K562 (cell line): ENCODE data around the gene TBC1D25. TPM values are rescaled to one million over a fixed set of nuclear protein-coding genes. Genes with fewer than 3 reads are reported as not detected.

ENCODE experiments used
- BACH1 ChIP-seq: fragments of 200-800 bp; sonication (Bioruptor generic); IDR thresholded peaks from 2 replicates; pipeline ENCODE4 v1.6.1; 2016; ENCODE audit warnings: missing genetic modification characterization, missing compliant biosample characterization
- CC2D1A ChIP-seq: fragments of 450-650 bp; IDR thresholded peaks from 2 replicates; pipeline ENCODE4 v1.6.1; 2017; ENCODE audit warnings: mild to moderate bottlenecking
- E2F3 ChIP-seq: fragments of 250-450 bp; sonication (Bioruptor Pico); IDR thresholded peaks from 2 replicates; pipeline ENCODE4 v1.4.0; 2020; ENCODE audit warnings: mild to moderate bottlenecking
- ELF1 ChIP-seq: fragments of 200-800 bp; sonication (Bioruptor generic); IDR thresholded peaks from 2 replicates; pipeline ENCODE4 v1.6.1; 2016; ENCODE audit warnings: missing genetic modification characterization, missing compliant biosample characterization
- ELF4 ChIP-seq: fragments of 450-650 bp; formaldehyde crosslinking; IDR thresholded peaks from 2 replicates; pipeline ENCODE4 v1.4.0; 2022; ENCODE audit warnings: missing genetic modification characterization
- ETV6 ChIP-seq, 3 experiments: fragments of 150-350 bp in 1 of 3; sonication (generic) in 1 of 3; formaldehyde crosslinking in 1 of 3; IDR thresholded peaks; 2 replicates each; pipeline versions ENCODE4 v1.6.1 to v1.8.0; 2014 to 2022; ENCODE audit warnings: borderline replicate concordance in 2 of 3, low read depth in 2 of 3, antibody characterized with exemption in 1 of 3, low read length in 1 of 3, mild to moderate bottlenecking in 1 of 3, missing genetic modification reagents in 1 of 3
- GABPA ChIP-seq: fragments of 200-800 bp; sonication (Bioruptor generic); conservative IDR thresholded peaks from 2 replicates; pipeline ENCODE4 v1.6.1; 2016; ENCODE audit warnings: low read depth, missing genetic modification characterization, missing compliant biosample characterization
- HNRNPK ChIP-seq: fragments of 200-400 bp; formaldehyde crosslinking; IDR thresholded peaks from one replicate; pipeline ENCODE4 v1.6.1; 2018; ENCODE audit warnings: mild to moderate bottlenecking, low read depth, low read length; ENCODE audit not compliant: poor library complexity, severe bottlenecking
- KHSRP ChIP-seq: fragments of 450-650 bp; IDR thresholded peaks from 2 replicates; pipeline ENCODE4 v1.6.1; 2017
- KLF10 ChIP-seq: fragments of 250-450 bp; sonication (Bioruptor Pico); IDR thresholded peaks from 2 replicates; pipeline ENCODE4 v1.6.1; 2021; ENCODE audit warnings: matching md5 sums
- TBP ChIP-seq: optimal IDR thresholded peaks from 2 replicates; pipeline ENCODE3; 2011; ENCODE audit warnings: low read depth, low read length, improper control_type of control experiment
- polyA plus RNA-seq, 8 experiments: library from polyadenylated mRNA; depleted of rRNA in 4 of 8; stranded (reverse) in 5 of 8; unstranded in 3 of 8; fragments of >200 nt; fragmentation: Nextera tagmentation in 2 of 8; fragmentation: Illumina TruSeq in 1 of 8; extraction: Ambion mirVana in 2 of 8; extraction: Trizol in 1 of 8; gene quantifications; 2 replicates each; pipeline versions ENCODE4 v1.2.1 to v1.2.3, GENCODE V29; 2011 to 2014; ENCODE audit warnings: inconsistent platforms in 1 of 8, missing spikeins in 1 of 8
- total RNA-seq, 7 experiments: library from RNA; depleted of rRNA in 6 of 7; stranded (reverse); fragments of >200 nt in 6 of 7; fragmentation: Illumina TruSeq in 2 of 7; extraction: Trizol in 2 of 7; gene quantifications; 2 replicates each; pipeline versions ENCODE4 v1.2.1 to v1.2.3, GENCODE V29; 2011 to 2021; ENCODE audit warnings: low replicate concordance in 1 of 7
- TF ChIP-seq, protein P1 (sequence below), 2 experiments: fragments of 150-350 bp in 1 of 2; IDR thresholded peaks; 2 replicates each; pipeline ENCODE4 v1.6.1; 2012 to 2016; ENCODE audit warnings: low read depth in 2 of 2, low read length in 2 of 2, mild to moderate bottlenecking in 1 of 2, moderate library complexity in 1 of 2
- TF ChIP-seq, protein P2 (sequence below): sonication (generic); formaldehyde crosslinking; IDR thresholded peaks from 2 replicates; pipeline ENCODE4 v1.8.0; 2022; ENCODE audit warnings: mild to moderate bottlenecking, missing genetic modification reagents
- TF ChIP-seq, protein P3 (sequence below): fragments of 450-650 bp; IDR thresholded peaks from 2 replicates; pipeline ENCODE4 v1.6.1; 2017; ENCODE audit warnings: mild to moderate bottlenecking, moderate library complexity
- TF ChIP-seq, protein P4 (sequence below): sonication (generic); formaldehyde crosslinking; IDR thresholded peaks from 2 replicates; pipeline ENCODE4 v1.8.0; 2022; ENCODE audit warnings: mild to moderate bottlenecking, missing genetic modification reagents

Gene TBC1D25
- total and polyA plus RNA-seq, 9 of the 15 experiments (the other 6 are each of a cell fraction or from before 2014, with no cell fraction given): 0.62 to 10.6 (median 3.9) TPM

DNA sequence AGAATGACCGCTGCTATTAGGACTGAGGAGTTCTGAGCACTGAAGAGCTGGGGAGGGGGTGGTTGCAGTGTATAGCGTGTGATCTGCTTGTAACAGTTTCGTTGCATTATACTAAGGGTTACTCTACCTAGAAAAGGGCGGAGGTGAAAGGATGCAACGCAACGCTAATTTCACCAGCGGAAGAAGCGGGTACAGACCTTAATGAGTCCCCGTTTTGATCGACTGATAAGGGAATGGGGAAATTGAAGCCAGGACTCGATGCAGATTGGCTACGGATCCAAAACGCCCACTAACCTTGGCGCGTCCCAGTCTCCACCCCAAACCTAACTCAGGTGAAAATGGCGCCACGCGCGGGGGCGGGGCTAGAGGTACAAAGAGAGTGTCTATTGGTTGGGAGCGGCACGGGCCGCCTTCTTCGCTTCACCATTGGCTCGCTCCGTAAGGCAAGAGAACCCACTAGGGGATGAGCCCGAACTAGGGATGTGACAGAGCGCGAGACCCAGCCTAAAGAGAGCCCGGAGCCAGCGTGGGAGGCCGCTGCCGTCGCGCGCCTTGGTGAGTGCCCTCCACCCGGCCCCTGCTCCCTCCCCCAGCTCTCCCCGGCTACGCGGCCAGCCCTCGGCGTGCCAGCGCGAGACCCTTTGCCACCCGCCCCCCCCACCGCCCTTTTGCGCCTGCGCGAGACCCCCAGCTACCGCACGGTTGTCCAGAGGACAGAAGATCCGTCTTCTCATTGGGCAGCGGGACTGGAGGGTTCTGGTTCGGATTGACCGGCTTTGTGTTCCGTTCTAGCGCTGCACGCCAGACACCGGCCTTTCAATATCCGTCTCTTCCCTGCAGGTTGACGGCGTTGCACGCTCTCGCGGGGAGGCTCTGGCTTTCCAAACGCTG lies 17.9 kb upstream of the TBC1D25 start, which contains the start of gene EBP (continued):
- TF ChIP-seq, protein P1, sequence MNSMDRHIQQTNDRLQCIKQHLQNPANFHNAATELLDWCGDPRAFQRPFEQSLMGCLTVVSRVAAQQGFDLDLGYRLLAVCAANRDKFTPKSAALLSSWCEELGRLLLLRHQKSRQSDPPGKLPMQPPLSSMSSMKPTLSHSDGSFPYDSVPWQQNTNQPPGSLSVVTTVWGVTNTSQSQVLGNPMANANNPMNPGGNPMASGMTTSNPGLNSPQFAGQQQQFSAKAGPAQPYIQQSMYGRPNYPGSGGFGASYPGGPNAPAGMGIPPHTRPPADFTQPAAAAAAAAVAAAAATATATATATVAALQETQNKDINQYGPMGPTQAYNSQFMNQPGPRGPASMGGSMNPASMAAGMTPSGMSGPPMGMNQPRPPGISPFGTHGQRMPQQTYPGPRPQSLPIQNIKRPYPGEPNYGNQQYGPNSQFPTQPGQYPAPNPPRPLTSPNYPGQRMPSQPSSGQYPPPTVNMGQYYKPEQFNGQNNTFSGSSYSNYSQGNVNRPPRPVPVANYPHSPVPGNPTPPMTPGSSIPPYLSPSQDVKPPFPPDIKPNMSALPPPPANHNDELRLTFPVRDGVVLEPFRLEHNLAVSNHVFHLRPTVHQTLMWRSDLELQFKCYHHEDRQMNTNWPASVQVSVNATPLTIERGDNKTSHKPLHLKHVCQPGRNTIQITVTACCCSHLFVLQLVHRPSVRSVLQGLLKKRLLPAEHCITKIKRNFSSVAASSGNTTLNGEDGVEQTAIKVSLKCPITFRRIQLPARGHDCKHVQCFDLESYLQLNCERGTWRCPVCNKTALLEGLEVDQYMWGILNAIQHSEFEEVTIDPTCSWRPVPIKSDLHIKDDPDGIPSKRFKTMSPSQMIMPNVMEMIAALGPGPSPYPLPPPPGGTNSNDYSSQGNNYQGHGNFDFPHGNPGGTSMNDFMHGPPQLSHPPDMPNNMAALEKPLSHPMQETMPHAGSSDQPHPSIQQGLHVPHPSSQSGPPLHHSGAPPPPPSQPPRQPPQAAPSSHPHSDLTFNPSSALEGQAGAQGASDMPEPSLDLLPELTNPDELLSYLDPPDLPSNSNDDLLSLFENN (IDR thresholded peaks at IDR 0.05; ENCODE audit: low read depth in 2 of 2, low read length in 2 of 2): no peak
- TF ChIP-seq KLF10 (CRISPR knock-in tag): no peak
- TF ChIP-seq, protein P2, sequence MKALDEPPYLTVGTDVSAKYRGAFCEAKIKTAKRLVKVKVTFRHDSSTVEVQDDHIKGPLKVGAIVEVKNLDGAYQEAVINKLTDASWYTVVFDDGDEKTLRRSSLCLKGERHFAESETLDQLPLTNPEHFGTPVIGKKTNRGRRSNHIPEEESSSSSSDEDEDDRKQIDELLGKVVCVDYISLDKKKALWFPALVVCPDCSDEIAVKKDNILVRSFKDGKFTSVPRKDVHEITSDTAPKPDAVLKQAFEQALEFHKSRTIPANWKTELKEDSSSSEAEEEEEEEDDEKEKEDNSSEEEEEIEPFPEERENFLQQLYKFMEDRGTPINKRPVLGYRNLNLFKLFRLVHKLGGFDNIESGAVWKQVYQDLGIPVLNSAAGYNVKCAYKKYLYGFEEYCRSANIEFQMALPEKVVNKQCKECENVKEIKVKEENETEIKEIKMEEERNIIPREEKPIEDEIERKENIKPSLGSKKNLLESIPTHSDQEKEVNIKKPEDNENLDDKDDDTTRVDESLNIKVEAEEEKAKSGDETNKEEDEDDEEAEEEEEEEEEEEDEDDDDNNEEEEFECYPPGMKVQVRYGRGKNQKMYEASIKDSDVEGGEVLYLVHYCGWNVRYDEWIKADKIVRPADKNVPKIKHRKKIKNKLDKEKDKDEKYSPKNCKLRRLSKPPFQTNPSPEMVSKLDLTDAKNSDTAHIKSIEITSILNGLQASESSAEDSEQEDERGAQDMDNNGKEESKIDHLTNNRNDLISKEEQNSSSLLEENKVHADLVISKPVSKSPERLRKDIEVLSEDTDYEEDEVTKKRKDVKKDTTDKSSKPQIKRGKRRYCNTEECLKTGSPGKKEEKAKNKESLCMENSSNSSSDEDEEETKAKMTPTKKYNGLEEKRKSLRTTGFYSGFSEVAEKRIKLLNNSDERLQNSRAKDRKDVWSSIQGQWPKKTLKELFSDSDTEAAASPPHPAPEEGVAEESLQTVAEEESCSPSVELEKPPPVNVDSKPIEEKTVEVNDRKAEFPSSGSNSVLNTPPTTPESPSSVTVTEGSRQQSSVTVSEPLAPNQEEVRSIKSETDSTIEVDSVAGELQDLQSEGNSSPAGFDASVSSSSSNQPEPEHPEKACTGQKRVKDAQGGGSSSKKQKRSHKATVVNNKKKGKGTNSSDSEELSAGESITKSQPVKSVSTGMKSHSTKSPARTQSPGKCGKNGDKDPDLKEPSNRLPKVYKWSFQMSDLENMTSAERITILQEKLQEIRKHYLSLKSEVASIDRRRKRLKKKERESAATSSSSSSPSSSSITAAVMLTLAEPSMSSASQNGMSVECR (CRISPR knock-in tag): no peak
- TF ChIP-seq E2F3 (CRISPR knock-in tag): 0 out of 2 replicates have a peak, but pooled peaks have one; percentile 34
- TF ChIP-seq TBP: peak; percentile 96
- TF ChIP-seq GABPA (tag): peak; percentile 51; the same call in 1 of the 2 replicates
- TF ChIP-seq BACH1: no peak
- no peak for TF ChIP-seq ELF1
- no peak for TF ChIP-seq ETV6 (IDR thresholded peaks at IDR 0.05; ENCODE audit: borderline replicate concordance in 1 of 2, low read depth in 2 of 2, low read length in 1 of 2)
- no peak for TF ChIP-seq ETV6 (CRISPR knock-in tag; IDR thresholded peaks at IDR 0.05; ENCODE audit: borderline replicate concordance)
- no peak for TF ChIP-seq KHSRP
- TF ChIP-seq HNRNPK: no peak
- no peak for TF ChIP-seq ELF4 (CRISPR knock-in tag)
- TF ChIP-seq, protein P3, sequence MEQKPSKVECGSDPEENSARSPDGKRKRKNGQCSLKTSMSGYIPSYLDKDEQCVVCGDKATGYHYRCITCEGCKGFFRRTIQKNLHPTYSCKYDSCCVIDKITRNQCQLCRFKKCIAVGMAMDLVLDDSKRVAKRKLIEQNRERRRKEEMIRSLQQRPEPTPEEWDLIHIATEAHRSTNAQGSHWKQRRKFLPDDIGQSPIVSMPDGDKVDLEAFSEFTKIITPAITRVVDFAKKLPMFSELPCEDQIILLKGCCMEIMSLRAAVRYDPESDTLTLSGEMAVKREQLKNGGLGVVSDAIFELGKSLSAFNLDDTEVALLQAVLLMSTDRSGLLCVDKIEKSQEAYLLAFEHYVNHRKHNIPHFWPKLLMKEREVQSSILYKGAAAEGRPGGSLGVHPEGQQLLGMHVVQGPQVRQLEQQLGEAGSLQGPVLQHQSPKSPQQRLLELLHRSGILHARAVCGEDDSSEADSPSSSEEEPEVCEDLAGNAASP: no peak
- TF ChIP-seq, protein P4, sequence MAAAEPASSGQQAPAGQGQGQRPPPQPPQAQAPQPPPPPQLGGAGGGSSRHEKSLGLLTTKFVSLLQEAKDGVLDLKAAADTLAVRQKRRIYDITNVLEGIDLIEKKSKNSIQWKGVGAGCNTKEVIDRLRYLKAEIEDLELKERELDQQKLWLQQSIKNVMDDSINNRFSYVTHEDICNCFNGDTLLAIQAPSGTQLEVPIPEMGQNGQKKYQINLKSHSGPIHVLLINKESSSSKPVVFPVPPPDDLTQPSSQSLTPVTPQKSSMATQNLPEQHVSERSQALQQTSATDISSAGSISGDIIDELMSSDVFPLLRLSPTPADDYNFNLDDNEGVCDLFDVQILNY (CRISPR knock-in tag): no peak
- no peak for TF ChIP-seq CC2D1A
